RWPE1 (cell line): ENCODE measurements around the gene HK3.

Experiments
- CTCF ChIA-PET: fragments of 350-600 bp; sonication (Branson Sonifier 250); formaldehyde crosslinking; extraction: SDS; loops from one replicate; lab custom pipeline; 2021; lab: Yijun Ruan, JAX
- POLR2A ChIA-PET: fragments of 400-600 bp; formaldehyde crosslinking; extraction: SDS; loops from one replicate; lab custom pipeline; 2020; ENCODE audit warnings: antibody characterized with exemption; ENCODE audit not compliant: low non-redundant PET; lab: Yijun Ruan, JAX
- DNase-seq: peaks from one replicate; pipeline ENCODE4 v3.0.0; 2012; ENCODE audit warnings: low spot score
- H3K27ac ChIP-seq: fragments of 450-650 bp; 2 replicates; pipeline ENCODE4 v1.5.1; 2017
- TF ChIP-seq, protein P1 (sequence below): fragments of 450-650 bp; conservative IDR thresholded peaks from 2 replicates; pipeline ENCODE4 v1.5.1; 2017; ENCODE audit warnings: low read depth, mild to moderate bottlenecking

The HK3 gene

DNA sequence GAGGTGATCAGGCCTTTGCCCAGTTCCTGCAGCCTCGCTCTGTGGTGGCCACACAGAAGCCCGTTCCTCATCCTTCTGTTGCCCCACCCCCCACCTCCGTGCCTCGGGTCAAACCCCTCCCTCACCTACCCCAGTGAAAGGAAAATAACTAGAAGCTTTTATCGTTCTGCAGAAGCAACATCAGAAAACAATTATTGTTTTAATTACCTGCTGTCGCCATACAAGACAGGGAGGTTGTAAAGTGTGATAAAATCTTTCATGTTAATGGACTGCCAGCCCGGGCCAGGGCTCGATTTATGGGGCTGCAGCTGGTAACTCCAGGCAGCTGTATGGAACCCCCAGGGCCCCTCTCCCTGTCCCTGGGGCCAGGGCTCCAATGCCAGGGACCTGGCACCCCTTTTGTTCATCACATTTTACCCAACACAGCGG, 68.1 kb downstream of the HK3 start:
- TF ChIP-seq, protein P1, sequence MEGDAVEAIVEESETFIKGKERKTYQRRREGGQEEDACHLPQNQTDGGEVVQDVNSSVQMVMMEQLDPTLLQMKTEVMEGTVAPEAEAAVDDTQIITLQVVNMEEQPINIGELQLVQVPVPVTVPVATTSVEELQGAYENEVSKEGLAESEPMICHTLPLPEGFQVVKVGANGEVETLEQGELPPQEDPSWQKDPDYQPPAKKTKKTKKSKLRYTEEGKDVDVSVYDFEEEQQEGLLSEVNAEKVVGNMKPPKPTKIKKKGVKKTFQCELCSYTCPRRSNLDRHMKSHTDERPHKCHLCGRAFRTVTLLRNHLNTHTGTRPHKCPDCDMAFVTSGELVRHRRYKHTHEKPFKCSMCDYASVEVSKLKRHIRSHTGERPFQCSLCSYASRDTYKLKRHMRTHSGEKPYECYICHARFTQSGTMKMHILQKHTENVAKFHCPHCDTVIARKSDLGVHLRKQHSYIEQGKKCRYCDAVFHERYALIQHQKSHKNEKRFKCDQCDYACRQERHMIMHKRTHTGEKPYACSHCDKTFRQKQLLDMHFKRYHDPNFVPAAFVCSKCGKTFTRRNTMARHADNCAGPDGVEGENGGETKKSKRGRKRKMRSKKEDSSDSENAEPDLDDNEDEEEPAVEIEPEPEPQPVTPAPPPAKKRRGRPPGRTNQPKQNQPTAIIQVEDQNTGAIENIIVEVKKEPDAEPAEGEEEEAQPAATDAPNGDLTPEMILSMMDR = no peak
- ChIA-PET POLR2A (no interaction called here), CTCF (no interaction called here)
- H3K27ac ChIP-seq = no peak overlapping the region
- DNase-seq = no peak
